K562 (cell line): ENCODE measurements around the gene SRCIN1.

Experiments
- BRCA1 ChIP-seq, 2 experiments: fragments of 450-650 bp in 1 of 2; sonication (generic) in 1 of 2; formaldehyde crosslinking in 1 of 2; IDR thresholded peaks; 2 replicates each; pipeline versions ENCODE4 v1.5.0 to v1.6.1; 2017 to 2020; ENCODE audit warnings: mild to moderate bottlenecking in 1 of 2, missing genetic modification reagents in 1 of 2
- CEBPB ChIP-seq: fragments of 450-650 bp; IDR thresholded peaks from 2 replicates; pipeline ENCODE4 v1.6.1; 2016; ENCODE audit warnings: missing genetic modification characterization, missing compliant biosample characterization
- CLOCK ChIP-seq: fragments of 250-450 bp; sonication (Bioruptor Pico); IDR thresholded peaks from 2 replicates; pipeline ENCODE4 v1.4.0; 2020; ENCODE audit warnings: mild to moderate bottlenecking, moderate library complexity, borderline replicate concordance
- CTCF ChIP-seq, 3 experiments: IDR thresholded peaks in 2 of 3; conservative IDR thresholded peaks in 1 of 3; 2 replicates each; pipeline ENCODE4 v1.5.1; 2011 to 2012; ENCODE audit warnings: low read length in 3 of 3, mild to moderate bottlenecking in 3 of 3, control low read depth in 2 of 3, improper control_type of control experiment in 1 of 3, inconsistent platforms in 1 of 3, low read depth in 1 of 3, mixed read lengths in 1 of 3, moderate library complexity in 1 of 3; ENCODE audit not compliant: insufficient read depth in 2 of 3
- DACH1 ChIP-seq: fragments of 450-650 bp; IDR thresholded peaks from 2 replicates; pipeline ENCODE4 v1.6.1; 2018; ENCODE audit not compliant: partially characterized antibody
- EZH2 ChIP-seq: IDR thresholded peaks from 2 replicates; pipeline ENCODE4 v1.6.1; 2012; ENCODE audit warnings: low read depth, mild to moderate bottlenecking, inconsistent platforms, low read length, borderline replicate concordance
- HDAC6 ChIP-seq: IDR thresholded peaks from 2 replicates; pipeline ENCODE4 v1.6.1; 2012; ENCODE audit warnings: low read depth, mild to moderate bottlenecking, control low read depth, inconsistent platforms, low read length, moderate library complexity
- HMG20A ChIP-seq: fragments of 450-650 bp; formaldehyde crosslinking; conservative IDR thresholded peaks from 2 replicates; pipeline ENCODE4 v1.4.0; 2020; ENCODE audit warnings: mild to moderate bottlenecking, mixed read lengths
- POLR2A ChIP-seq: fragments of 450-650 bp; conservative IDR thresholded peaks from 2 replicates; pipeline ENCODE4 v1.6.1; 2016
- USF2 ChIP-seq: sonication (generic); formaldehyde crosslinking; IDR thresholded peaks from 2 replicates; pipeline ENCODE4 v1.5.0; 2020; ENCODE audit warnings: missing genetic modification reagents
- ZFP36 ChIP-seq: fragments of 150-350 bp; IDR thresholded peaks from 2 replicates; pipeline ENCODE4 v1.6.1; 2018; ENCODE audit warnings: low read length, low read depth; ENCODE audit not compliant: partially characterized antibody

GRCh38 chr17:38619937-38620550 lies 14.3 kb upstream of the SRCIN1 start:
- TF ChIP-seq HMG20A: no peak
- no peak for TF ChIP-seq HDAC6
- no peak for TF ChIP-seq CEBPB (tag)
- no peak for TF ChIP-seq EZH2
- no peak for TF ChIP-seq CTCF (IDR thresholded peaks at IDR 0.05 in 2 of 3, conservative IDR thresholded peaks at IDR 0.05 in 1 of 3; ENCODE audit: insufficient read depth in 2 of 3, low read depth in 1 of 3, low read length in 3 of 3)
- no peak for TF ChIP-seq DACH1
- TF ChIP-seq POLR2A: no peak
- TF ChIP-seq CLOCK (CRISPR knock-in tag): no peak
- TF ChIP-seq BRCA1 (IDR thresholded peaks at IDR 0.05): no peak
- TF ChIP-seq BRCA1 (CRISPR knock-in tag; IDR thresholded peaks at IDR 0.05): no peak
- TF ChIP-seq USF2 (CRISPR knock-in tag): no peak
- no peak for TF ChIP-seq ZFP36
